ENCODE data around the gene ATG7.
A peak's percentile ranks its signal among the peaks of the same experiment; 100 is the strongest.
"Not testable (repeated sequence)": the region's sequence is repeated elsewhere in the genome, so short reads cannot be mapped to it uniquely, and the experiment has no call there.

ATG7 gene

DNA sequence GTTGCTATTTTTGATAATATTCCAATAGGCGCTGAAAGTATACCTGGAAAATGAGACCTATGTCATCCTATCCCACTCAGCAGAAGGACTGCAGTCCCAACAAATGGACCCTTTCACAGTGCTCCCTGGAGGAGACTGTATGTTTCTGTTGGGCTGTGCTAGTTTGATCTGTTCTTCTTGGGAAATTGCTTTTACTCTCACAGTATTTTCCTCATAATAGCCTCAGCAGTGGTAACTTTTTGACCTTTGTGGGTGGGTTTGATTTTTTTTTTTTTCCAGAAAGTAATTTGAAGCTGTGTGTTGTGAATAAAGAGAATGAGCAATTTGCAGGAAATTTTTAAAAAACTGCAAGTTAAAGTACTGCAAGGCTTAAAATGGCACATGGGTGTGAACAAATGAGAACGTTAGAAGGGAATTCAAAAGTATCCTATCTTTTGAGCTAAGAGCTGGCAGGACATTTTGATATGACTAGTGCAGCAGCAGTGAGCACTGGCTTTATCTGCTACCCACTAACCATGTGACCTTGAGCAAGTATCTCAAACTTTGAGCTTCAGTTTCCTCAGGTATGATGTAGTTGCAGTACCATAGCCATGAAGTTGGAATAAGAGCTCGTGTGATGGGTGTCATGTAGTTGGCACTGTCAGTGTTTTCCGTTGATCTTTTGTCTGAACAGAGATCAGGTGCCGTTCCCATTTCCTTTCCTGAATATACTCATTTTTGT is 118.4 kb downstream of the ATG7 start:
- DNase-seq: no peak

DNA sequence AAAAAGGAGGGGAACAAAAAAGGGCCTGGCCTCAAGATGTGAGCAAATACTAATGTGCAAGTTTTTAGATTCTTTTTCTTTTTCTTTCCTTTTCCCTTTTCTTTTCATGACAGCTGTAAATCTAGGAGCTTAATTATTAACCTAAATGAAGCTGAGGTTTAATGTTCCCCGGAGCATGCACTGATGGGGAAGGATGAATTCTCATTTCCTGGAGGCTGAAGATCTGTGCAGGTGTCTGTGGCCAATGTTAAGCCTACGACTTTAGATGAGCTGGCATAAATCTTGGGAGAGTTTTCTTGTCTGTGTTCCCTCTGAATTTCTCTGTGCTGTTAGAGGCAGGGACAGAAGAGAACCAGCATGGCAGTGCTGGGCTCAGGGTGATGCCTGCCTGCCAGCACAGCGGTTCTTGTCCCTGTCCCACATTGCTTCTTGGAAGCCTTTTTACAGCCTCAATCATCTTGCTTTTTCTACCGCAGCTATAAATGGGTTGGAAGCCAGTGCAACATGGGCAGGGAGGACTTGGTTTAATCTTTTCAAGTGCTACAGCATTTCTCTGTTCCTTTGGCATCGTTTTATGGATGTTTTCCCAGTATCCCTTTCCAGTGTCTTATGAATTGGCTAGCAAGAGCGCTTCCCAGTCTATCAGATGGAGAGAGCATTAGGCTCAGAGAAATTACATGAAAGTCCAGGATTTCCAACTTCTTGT is 119.1 kb downstream of the ATG7 start:
- no peak for DNase-seq

DNA sequence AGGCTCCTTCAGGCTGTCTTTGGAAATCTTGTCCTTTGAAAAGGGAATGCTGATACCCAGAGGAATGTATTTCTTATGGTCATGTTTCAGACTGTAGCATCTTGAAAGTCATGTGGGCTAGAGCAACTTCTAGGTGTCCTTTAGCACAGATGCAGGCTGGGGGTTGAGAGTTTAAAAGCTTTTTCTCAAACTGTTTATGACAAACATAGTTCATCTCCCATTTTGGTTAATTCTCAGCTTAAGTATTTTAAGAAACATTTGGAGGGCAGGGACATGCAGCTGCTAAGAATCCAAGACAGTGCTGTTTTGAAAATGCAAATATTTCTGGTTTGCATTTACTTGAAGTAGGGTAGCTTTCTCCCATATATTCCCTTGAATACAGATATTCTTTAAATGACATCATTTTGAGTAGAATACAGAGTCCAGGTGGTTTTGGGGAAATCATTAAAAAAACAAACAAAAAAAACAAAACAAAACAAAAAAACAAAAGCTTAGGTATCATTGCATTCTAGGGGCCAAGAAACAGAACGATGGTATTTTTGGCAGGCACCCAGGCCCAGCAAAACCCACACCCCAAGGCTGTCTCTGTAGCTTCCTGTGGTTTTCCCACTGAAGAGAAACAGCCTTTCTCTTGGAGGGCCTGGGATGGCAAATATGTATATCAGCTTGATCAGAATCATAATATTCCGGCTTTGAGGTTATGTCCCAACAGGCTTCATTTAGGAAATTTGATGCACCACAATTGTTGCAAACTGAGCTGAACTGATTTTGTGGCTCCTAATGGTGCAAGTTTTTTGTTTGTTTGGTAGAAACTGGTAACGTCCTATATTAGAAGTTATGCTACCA is 120.0 kb downstream of the ATG7 start:
- no peak for DNase-seq

DNA sequence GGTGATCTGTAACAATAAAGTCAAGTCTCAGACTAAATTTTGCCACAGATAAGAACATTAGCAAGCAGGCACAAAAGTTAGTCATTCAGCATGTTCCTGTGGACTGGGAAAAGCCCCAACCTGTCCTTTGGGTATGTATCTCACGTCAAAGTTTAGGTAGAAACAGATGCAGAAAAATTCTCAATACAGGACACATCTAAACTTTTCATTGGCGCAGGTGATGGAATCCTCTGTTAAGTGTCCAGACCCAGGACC is 120.6 kb downstream of the ATG7 start:
- DNase-seq: no peak

DNA sequence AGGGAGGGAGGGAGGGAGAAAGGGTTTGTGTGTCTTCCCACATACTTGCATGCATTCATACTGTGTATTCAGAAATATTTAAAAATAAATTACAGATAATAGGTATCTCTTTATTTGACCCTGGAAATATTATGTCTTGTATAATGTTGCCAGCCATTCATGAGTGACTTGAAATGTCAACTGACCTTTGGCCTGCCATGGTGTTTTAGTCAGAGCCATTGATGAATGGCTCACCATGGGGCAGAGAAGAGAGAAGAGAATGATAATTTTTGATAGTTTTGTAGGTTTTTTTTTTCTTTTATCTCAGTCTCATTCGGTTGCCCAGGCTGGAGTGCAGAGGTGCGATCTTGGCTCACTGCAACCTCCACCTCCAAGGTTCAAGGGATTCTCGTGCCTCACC is 121.2 kb downstream of the ATG7 start:
- no peak for DNase-seq

DNA sequence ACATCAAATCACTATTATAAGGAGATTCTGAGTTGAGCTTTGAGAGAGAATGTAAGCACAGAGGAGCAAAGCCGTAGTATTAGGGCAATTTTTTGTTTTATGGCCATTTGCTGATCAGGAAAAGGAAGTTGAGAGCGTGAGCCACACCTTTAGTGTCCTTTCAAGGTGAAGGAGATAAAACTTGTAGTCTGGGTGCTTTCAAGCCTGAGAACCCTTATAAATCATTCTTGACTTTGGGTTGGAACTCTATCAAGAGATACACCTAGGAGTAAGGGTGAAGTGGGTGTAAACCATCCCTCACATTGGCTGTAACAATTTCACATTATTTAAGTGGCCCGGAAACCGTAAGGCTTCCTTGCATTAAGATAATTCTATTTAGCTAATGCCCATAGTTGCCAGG is 122.2 kb downstream of the ATG7 start:
- DNase-seq: no peak

DNA sequence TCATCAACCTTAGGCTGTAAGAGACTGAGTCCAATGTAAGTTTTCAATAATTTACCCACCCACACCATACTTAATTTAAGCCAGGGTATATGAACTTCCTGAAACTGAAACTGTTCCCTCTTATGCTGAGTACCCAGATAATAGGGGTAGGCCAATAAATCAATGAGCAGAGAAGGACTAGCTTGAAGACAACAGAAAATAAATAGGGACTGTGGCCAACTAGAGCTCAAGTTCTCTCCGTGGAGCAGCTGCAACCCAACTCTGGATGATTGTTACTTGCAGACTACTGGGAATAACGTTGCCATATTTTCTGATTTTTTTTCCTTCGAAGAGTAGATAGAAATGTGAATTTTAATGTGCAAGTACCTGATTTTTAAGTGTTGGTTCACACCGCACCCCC is 128.0 kb downstream of the ATG7 start:
- DNase-seq: no peak

DNA sequence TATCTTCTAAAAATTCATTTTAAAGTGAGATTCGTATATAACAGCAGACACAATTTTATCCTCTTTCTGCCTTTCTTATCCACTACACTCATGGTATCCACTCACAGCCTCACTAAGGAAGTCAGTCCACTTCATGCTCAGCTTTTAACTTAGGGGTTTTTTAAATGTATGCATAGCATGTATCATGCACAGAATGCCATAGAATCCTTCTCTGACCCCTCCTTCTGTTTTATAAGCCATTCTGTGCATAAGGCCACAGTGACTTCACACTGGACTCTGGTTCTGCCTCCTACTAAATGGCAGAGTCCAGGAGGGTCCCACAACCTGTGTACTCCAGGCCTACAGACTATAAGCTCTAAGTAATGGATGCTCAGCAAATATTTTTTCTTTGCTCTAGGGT is 129.2 kb downstream of the ATG7 start:
- no peak for DNase-seq

DNA sequence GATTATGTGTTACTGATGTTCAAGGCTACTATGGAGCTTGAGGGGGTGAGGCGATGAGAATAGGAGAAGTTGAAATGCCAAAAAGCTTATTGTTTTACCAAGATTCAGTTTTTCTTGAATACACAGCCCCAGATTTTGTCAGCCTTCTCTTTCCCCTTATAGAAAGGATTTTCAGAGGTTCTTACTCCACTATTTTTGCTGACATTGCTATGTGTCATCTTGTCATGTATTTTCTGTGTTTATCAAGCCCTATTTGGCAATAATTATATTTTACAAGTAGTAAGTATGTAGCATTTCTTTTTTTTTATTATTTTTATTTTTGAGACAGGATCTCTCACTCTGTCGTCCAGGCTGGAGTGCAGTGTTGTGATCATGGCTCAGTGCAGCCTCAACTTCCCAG is 133.1 kb downstream of the ATG7 start:
- DNase-seq: no peak

DNA sequence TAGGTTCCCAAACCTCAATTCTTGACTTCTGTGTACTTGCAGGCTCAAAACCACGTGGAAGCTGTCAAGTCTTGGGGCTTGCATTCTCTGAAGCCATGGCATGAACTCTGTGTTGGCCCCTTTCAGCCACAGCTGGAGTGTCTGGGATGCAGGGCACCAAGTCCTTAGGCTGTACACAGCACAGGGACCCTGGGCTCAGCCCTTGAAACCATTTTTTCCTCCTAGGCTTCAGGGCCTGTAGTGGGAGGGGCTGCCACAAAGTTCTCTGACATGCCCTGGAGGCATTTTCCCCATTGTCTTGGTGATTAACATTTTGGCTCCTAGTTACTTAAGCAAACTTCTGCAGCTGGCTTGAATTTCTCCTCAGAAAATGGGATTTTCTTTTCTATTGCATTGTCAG is 135.4 kb downstream of the ATG7 start:
- DNase-seq: no peak

DNA sequence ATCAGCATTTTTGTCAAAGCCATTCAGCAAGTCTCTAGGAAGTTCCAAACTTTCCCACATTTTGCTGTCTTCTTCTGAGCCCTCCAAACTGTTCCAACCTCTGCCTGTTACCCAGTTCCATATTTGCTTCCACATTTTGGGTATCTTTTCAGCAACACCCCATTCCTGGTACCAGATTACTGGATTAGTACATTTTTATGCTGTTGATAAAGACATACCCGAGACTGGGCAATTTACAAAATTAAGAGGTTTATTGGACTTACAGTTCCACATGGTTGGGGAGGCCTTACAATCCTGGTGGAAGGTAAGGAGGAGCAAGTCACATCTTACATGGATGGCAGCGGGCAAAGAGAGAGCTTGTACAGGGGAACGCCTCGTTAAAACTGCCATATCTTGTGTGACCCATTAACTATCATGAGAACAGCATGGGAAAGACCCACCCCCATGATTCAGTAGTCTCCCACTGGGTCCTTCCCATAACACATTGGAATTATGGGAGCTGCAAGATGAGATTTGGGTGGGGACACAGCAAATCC is 136.2 kb downstream of the ATG7 start:
- DNase-seq: not testable (repeated sequence)

DNA sequence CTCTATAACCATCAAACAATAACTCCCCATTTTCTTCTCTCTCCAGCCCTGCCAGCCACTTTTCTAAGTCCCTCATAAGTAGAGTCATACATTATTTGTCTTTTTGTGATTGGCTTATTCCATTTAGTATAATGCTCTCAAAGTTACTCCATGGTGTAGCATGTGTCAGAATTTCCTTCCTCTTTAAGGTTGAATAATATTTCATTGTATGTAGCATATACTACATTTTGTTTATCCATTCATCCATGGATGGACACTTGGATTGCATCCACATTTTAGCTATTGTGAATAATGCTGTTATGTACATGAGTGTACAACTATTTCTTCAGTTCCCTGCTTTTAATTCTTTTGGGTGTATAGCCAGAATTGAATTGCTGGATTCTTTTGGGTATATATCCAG is 138.4 kb downstream of the ATG7 start:
- DNase-seq: no peak

DNA sequence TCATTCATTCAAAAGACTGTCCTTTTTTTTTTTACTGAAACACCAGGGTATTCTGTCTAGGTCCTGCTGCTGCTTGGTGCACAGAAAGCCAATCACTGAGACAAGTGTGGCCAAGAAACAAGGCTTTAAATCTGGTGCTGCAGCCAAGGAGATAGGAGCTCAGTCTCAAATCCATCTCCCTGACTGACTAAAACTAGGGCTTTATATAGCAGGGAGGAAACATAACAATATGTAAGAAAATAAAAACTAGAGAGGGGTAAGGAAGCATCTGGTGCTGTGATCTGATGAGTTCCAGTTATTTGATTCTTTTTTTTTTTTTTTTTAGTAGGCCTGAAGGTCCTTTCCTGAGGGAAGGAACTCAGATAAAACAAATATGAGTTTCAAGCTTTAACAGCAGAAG is 139.8 kb downstream of the ATG7 start:
- DNase-seq: no peak

DNA sequence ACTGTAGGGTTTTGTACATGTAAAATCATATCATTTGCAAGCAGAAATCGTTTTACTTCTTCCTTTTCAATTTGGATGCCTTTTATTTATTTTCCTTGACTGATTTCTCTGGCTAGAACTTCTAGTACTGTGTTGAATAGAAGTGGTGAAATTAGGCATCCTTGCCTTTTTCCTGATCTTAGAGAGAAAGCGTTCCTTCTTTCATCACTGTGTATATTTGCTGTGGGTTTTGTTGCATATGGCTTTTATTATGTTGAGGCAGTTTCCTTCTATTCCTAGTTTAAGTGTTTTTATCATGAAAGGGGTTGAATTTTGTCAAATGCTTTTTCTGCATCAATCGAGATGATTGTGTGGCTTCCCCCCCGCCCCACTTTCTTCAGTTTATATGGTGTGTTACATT is 140.9 kb downstream of the ATG7 start:
- no peak for DNase-seq

DNA sequence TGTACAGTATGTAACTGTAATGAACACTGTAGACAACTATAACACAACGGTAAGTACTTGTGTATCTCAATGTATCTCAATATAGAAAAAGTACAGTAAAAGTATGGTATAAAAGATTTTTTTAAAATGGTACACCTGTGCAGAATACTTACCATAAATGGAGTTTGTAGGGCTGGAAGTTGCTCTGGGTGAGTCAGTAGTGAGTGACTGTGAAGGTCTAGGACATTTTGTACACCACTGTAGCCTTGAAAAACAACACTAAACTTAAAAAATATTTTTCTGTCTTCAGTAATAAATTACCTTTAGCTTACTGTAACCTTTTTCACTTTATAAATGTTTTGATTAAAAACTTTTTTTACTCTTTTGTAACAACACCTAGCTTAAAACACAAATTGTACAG is 142.9 kb downstream of the ATG7 start:
- DNase-seq: no peak

DNA sequence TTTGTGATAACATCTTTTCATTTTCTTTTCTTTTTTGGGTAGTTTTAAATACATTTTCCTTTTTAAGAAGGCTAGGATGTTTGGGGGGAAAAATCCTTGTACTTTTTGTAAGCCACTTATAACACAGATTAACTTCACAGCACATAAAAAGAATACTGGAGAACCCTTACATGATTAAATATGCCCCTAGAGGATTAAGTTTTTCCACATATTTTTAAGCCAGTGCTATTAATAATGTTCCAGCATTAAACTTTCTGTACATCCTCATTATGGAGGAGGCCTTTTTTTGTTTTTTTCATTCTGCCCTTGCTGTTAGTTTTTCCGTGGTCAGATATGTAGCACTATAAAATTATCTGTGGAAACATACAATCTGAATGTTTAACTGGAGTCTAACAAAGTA is 147.9 kb downstream of the ATG7 start:
- DNase-seq: no peak

DNA sequence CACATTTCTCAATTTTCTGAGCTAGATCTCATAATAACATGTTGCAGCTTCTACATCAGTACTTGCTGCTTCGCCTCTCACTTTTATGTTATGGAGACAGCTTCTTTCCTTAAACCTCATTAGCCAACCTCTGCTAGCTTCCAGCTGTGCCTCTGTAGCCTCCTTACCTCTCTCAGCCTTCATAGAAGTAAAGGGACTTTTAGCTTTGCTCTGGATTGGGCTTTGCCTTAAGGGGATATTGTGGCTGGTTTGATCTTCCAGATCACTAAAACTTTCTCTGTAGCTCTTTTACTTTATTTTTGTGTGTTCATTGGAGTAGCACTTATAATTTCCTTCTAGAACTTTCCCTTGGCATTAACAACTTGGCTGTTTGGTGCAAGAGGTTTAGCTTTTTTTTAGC is 150.1 kb downstream of the ATG7 start:
- no peak for DNase-seq

DNA sequence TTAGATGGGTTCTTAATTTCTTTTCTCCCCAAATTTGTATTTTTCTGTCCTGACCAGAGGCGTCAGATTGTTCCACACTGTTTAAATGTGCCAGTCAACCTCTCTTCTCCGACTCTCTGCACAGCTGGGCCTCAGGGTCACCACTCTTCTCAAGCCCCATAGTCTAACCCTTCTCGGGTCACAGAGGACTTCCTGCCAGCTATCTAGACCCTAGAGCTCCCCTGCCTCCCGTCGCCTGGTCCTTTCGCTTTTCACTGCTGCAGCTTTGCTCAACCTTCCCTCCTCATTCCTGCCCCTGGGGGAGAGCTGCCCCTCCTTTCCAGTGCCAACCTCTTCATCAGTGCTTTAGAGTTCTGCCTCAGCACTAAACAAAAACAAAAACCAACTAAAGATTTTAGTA is 151.7 kb downstream of the ATG7 start:
- DNase-seq: no peak

DNA sequence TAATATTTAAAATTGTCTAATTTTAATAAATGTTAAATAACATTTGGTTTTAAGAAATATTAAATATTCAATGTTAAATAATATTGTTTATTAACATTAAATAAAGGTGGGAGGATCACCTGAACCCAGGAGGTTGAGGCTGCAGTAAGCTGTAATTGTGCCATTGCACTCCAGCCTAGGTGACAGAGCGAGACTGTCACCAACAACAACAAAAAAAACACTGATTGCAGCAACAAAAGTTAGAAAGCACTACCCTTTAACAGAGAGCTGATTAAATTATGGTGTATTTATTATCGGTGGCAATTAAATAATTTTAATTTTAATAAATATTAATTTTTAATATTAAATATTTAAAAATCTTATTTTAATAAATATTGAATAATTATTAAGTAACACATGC is 152.1 kb downstream of the ATG7 start:
- no peak for DNase-seq

DNA sequence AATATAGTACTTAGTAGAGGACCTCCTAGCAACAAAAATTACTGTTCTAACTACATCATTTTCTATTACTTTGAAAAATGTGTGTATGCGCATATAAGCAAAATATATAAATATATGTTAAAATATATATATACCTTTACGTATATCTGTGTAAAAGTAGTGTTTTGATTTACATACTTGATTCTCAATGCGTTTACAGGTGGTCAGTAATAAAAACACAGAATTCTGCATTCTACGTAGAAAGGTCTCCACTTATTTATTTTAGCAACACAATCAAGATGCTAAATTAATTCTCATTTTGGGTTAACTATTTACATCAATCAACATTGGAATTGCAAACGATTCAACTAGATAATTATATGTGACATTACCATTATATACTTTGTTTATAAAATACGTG is 158.0 kb downstream of the ATG7 start:
- no peak for DNase-seq

DNA sequence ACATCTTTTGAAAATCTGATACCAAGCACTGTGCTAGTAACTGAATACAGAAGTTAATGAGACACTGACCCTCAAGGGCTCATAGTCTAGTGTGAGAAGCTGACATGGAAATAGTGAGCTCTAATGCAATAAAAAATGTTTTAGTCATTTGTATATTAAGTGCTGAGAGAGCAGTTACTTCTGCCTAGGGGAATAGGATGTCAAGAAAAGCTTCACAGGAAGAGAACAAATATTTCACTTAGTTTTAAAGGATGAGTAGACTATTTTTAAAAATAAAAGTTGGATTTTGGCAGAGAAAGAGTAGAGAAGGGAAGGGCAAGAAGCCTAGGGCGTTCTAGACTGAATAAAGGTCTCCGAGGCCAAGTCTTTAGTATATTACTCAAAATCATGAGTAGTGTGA is 158.4 kb downstream of the ATG7 start:
- no peak for DNase-seq

DNA sequence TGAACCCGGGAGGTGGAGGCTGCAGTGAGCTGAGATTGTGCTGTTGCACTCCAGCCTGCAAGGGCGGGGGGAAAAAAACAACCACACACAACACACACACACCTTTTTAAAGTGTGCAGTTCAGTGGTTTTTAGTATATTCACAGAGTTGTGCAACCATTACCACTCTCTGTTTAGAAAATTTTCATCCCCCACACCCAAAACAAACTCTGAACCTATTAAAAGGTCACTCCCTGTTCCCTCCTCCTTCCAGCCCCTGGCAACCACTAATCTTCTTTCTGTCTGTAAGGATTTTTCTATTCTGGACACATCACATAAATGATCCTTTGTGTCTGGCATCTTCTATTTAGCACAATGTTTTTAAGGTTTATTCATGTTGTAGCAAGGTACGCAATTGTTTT is 159.1 kb downstream of the ATG7 start:
- DNase-seq: no peak

DNA sequence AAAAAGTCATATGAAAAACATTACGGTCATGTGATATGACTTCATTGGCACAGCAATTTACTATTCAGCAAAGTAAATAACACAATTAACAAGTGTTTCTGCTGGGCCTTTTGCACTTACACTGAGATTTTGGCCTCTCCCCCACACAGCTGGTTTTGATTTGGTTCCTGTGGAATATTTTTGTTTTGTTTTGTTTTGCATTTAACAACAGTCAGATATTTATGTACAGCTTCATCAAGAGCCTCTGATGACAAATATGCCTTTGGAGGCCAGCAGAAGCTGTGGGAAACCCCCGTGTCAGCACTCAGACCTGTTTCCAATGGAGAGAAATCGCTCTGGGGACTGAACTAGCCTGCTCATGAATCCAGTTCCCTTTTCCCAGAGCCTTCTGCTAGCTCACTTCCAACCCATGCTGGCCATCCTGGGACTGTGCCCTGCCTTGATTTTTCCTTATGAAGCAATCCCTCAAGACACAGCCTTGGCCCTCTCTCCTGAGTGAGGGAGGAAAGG is 161.9 kb downstream of the ATG7 start:
- peak; percentile 73 to 83 (median 78) for DNase-seq
